GM10248 (cell line): ENCODE results near the gene TDRD12.

Experiments used
- CTCF ChIA-PET: fragments of 300-600 bp; sonication (Branson Sonifier 250); formaldehyde crosslinking; extraction: SDS; loops from one replicate; lab custom pipeline; 2021; ENCODE audit warnings: antibody characterized with exemption; lab: Yijun Ruan, JAX
- POLR2A ChIA-PET: fragments of 350-650 bp; sonication (Branson Sonifier 250); formaldehyde crosslinking; extraction: SDS; loops from one replicate; lab custom pipeline; 2020; ENCODE audit warnings: antibody characterized with exemption; lab: Yijun Ruan, JAX
- DNase-seq: peaks from one replicate; pipeline ENCODE4 v3.0.0; 2012; ENCODE audit errors: extremely low spot score
- CTCF ChIP-seq: IDR thresholded peaks from 2 replicates; pipeline ENCODE4 v1.5.1; 2012; ENCODE audit warnings: mild to moderate bottlenecking, low read depth; ENCODE audit errors: extremely low read depth, missing control alignments, control extremely low read depth

Gene TDRD12

GRCh38 chr19:32814624-32815023 is 95.1 kb downstream of the TDRD12 start:
- CTCF ChIA-PET: no interaction called here
- DNase-seq: no peak
- TF ChIP-seq CTCF: no peak
- POLR2A ChIA-PET: no interaction called here

GRCh38 chr19:32816555-32817099 is 97.1 kb downstream of the TDRD12 start:
- DNase-seq: no peak
- ChIA-PET CTCF (no interaction called here), POLR2A (no interaction called here)
- no peak for TF ChIP-seq CTCF

- ChIA-PET POLR2A (no interaction called here), CTCF (interaction anchor here (1.0 to 2.0 kb wide), 2 partner anchors 11 to 46 kb away, joined by 3 to 8 read pairs; no protein-coding TSS in a partner anchor)
- DNase-seq: no peak
- no peak for TF ChIP-seq CTCF
Measured at GRCh38 chr19:32817569-32818476, 98.3 kb downstream of the TDRD12 start.

GRCh38 chr19:32818536-32818935 is 99.0 kb downstream of the TDRD12 start:
- DNase-seq: no peak
- no peak for TF ChIP-seq CTCF
- POLR2A ChIA-PET: no interaction called here
- CTCF ChIA-PET: interaction anchor here (1.0 to 2.0 kb wide), 2 partner anchors 10 to 45 kb away, joined by 3 to 8 read pairs; no protein-coding TSS in a partner anchor

GRCh38 chr19:32819419-32820400 is 100.1 kb downstream of the TDRD12 start:
- ChIA-PET CTCF (interaction anchor here (2.0 kb wide), 1 partner anchor 9 kb away, joined by 8 read pairs; no protein-coding TSS in a partner anchor), POLR2A (interaction anchor here (0.6 kb wide), 1 partner anchor 26 kb away, joined by 5 read pairs; no protein-coding TSS in a partner anchor)
- no peak for TF ChIP-seq CTCF
- no peak for DNase-seq
